HepG2 (cell line): ENCODE data around the gene NAALAD2. TPM values are rescaled to one million over a fixed set of nuclear protein-coding genes. Genes with fewer than 3 reads are reported as not detected.
"Not testable (repeated sequence)": the region's sequence is repeated elsewhere in the genome, so short reads cannot be mapped to it uniquely, and the experiment has no call there.

ENCODE experiments used
- ATAC-seq: fragments of 200-7000 bp; cut with Tn5 transposase; 3 replicates; pipeline ENCODE4 v1.9.1; 2020; ENCODE audit warnings: mild to moderate bottlenecking, moderate library complexity
- BruUV-seq: library from RNA; stranded (reverse); fragments of 400-500 nt; replicated peaks from 2 replicates; lab custom pipeline; 2021; lab: Mats Ljungman, UMichigan
- CTCF ChIA-PET: fragments of 300-600 bp; formaldehyde crosslinking; extraction: SDS; loops from one replicate; lab custom pipeline; 2021; ENCODE audit warnings: low total read pairs, inconsistent platforms, low intra/inter-chr PET ratio; lab: Yijun Ruan, JAX
- POLR2A ChIA-PET: fragments of 350-600 bp; sonication (Branson Sonifier 250); formaldehyde crosslinking; loops from one replicate; lab custom pipeline; 2020; ENCODE audit warnings: antibody characterized with exemption, inconsistent platforms; lab: Yijun Ruan, JAX
- DNase-seq: peaks from one replicate; pipeline ENCODE4 v3.0.0-alpha.2; 2015; ENCODE audit warnings: low spot score
- FAIRE-seq: peaks from 3 replicates; lab custom pipeline; 2011; peaks lifted over from hg19 to GRCh38; lab: Jason Lieb, UNC
- H2AFZ ChIP-seq: one replicate; pipeline ENCODE4 v1.6.1; 2011; ENCODE audit warnings: low read length, inconsistent platforms
- H3K27ac ChIP-seq: fragments of 300-600 bp; 3 replicates; pipeline ENCODE4 v1.8.0; 2011; ENCODE audit warnings: mixed run types, mild to moderate bottlenecking, mixed read lengths, low read length, inconsistent platforms; ENCODE audit not compliant: insufficient read depth; ENCODE audit errors: extremely low read length
- H3K27me3 ChIP-seq, 2 experiments: fragments of 200-600 bp in 1 of 2; 2 replicates in 1 of 2; 3 replicates in 1 of 2; pipeline versions ENCODE4 v1.6.0 to v1.8.0; 2011; ENCODE audit warnings: low read length in 2 of 2, mild to moderate bottlenecking in 2 of 2, moderate library complexity in 2 of 2, inconsistent platforms in 1 of 2; ENCODE audit not compliant: insufficient read depth in 2 of 2, control insufficient read depth in 1 of 2
- H3K36me3 ChIP-seq, 2 experiments: fragments of 200-600 bp in 1 of 2; replicated peaks in 1 of 2; 2 replicates in 1 of 2; 3 replicates in 1 of 2; pipeline versions ENCODE4 v1.5.1 to v1.8.0; 2011; ENCODE audit warnings: low read length in 2 of 2, inconsistent platforms in 1 of 2; ENCODE audit not compliant: insufficient read depth in 2 of 2, control insufficient read depth in 1 of 2
- H3K4me1 ChIP-seq: 2 replicates; pipeline ENCODE4 v1.5.1; 2012; ENCODE audit warnings: low read length, inconsistent platforms; ENCODE audit not compliant: insufficient read depth
- H3K4me2 ChIP-seq: 2 replicates; pipeline ENCODE4 v1.6.0; 2011; ENCODE audit warnings: low read depth, low read length, inconsistent platforms
- H3K4me3 ChIP-seq, 3 experiments: fragments of 200-600 bp in 1 of 3; sonication (generic), shearing (Covaris generic) in 1 of 3; replicated peaks in 1 of 3; 2 replicates each; pipeline ENCODE4 v1.5.1; 2011 to 2016; ENCODE audit warnings: low read length in 3 of 3, inconsistent platforms in 2 of 3, low read depth in 2 of 3, mild to moderate bottlenecking in 2 of 3, control low read depth in 1 of 3, mixed read lengths in 1 of 3; ENCODE audit not compliant: insufficient read depth in 1 of 3
- H3K79me2 ChIP-seq: one replicate; pipeline ENCODE4 v1.6.1; 2011; ENCODE audit warnings: low read length, inconsistent platforms; ENCODE audit not compliant: insufficient read depth
- H3K9ac ChIP-seq: 2 replicates; pipeline ENCODE4 v1.6.0; 2011; ENCODE audit warnings: mild to moderate bottlenecking, low read depth, low read length, inconsistent platforms; ENCODE audit not compliant: insufficient read depth
- H3K9me3 ChIP-seq: 2 replicates; pipeline ENCODE4 v1.5.1; 2012; ENCODE audit warnings: mild to moderate bottlenecking, low read length
- H4K20me1 ChIP-seq: 2 replicates; pipeline ENCODE4 v1.6.0; 2011; ENCODE audit warnings: inconsistent platforms, mild to moderate bottlenecking, low read length, moderate library complexity; ENCODE audit not compliant: insufficient read depth
- AKAP8 ChIP-seq: sonication (generic); formaldehyde crosslinking; IDR thresholded peaks from 2 replicates; pipeline ENCODE4 v1.5.1; 2020; ENCODE audit warnings: mild to moderate bottlenecking, missing genetic modification reagents
- CTCF ChIP-seq: sonication (generic); formaldehyde crosslinking; IDR thresholded peaks from 2 replicates; pipeline ENCODE4 v1.5.0; 2020; ENCODE audit warnings: mild to moderate bottlenecking, missing genetic modification reagents, moderate library complexity
- FOXC1 ChIP-seq: sonication (generic); formaldehyde crosslinking; IDR thresholded peaks from 2 replicates; pipeline ENCODE4 v1.8.0; 2022; ENCODE audit warnings: mild to moderate bottlenecking, missing genetic modification reagents, borderline replicate concordance
- HDAC1 ChIP-seq: sonication (generic); formaldehyde crosslinking; IDR thresholded peaks from 2 replicates; pipeline ENCODE4 v1.5.1; 2020; ENCODE audit warnings: mild to moderate bottlenecking, missing genetic modification reagents
- HNF1A ChIP-seq, 2 experiments: sonication (generic) in 1 of 2; formaldehyde crosslinking in 1 of 2; IDR thresholded peaks; 2 replicates each; pipeline versions ENCODE4 v1.4.0 to v1.6.1; 2016 to 2020; ENCODE audit warnings: borderline replicate concordance in 1 of 2, low read depth in 1 of 2, mild to moderate bottlenecking in 1 of 2, missing genetic modification reagents in 1 of 2
- KLF12 ChIP-seq: sonication (generic); formaldehyde crosslinking; IDR thresholded peaks from 2 replicates; pipeline ENCODE4 v1.4.0; 2020; ENCODE audit warnings: missing genetic modification reagents, borderline replicate concordance
- LCORL ChIP-seq, 2 experiments: fragments of 450-650 bp in 1 of 2; sonication (generic) in 1 of 2; formaldehyde crosslinking in 1 of 2; IDR thresholded peaks; 2 replicates each; pipeline versions ENCODE4 v1.5.0 to v1.6.1; 2017 to 2020; ENCODE audit warnings: antibody characterized with exemption in 1 of 2, missing genetic modification reagents in 1 of 2
- NRL ChIP-seq: sonication (generic); formaldehyde crosslinking; IDR thresholded peaks from 2 replicates; pipeline ENCODE4 v1.5.0; 2020; ENCODE audit warnings: missing genetic modification reagents, mild to moderate bottlenecking, moderate library complexity, borderline replicate concordance
- ONECUT2 ChIP-seq: sonication (generic); formaldehyde crosslinking; IDR thresholded peaks from 2 replicates; pipeline ENCODE4 v1.4.0; 2020; ENCODE audit warnings: missing genetic modification reagents
- PATZ1 ChIP-seq: sonication (generic); formaldehyde crosslinking; IDR thresholded peaks from 2 replicates; pipeline ENCODE4 v1.4.0; 2020; ENCODE audit warnings: missing genetic modification reagents
- ZNF460 ChIP-seq: sonication (generic); formaldehyde crosslinking; IDR thresholded peaks from 2 replicates; pipeline ENCODE4 v1.5.1; 2020; ENCODE audit warnings: missing genetic modification reagents, mild to moderate bottlenecking, borderline replicate concordance
- ZNF484 ChIP-seq: sonication (generic); formaldehyde crosslinking; IDR thresholded peaks from 2 replicates; pipeline ENCODE4 v1.5.1; 2020; ENCODE audit warnings: mild to moderate bottlenecking, low read depth, missing genetic modification reagents, borderline replicate concordance
- ZNF607 ChIP-seq: sonication (generic); formaldehyde crosslinking; IDR thresholded peaks from 2 replicates; pipeline ENCODE4 v1.5.1; 2020; ENCODE audit warnings: missing genetic modification reagents, mild to moderate bottlenecking, borderline replicate concordance
- ZNF7 ChIP-seq: IDR thresholded peaks from 2 replicates; pipeline ENCODE4 v1.6.1; 2016; ENCODE audit warnings: missing biosample characterization, missing genetic modification reagents
- WGBS: methylation state at CpG from one replicate; pipeline ENCODE4 v1.1.6; 2017; ENCODE audit warnings: low lambda C conversion rate; 5-methylcytosine and 5-hydroxymethylcytosine counted together
- in situ Hi-C: cut with HindIII; loops from 2 replicates; pipeline ENCODE4 v1.10.0; 2017; ENCODE audit warnings: low pct_unique_long_range_greater_than_20kb; ENCODE audit not compliant: extremely low pct_ligation_motif_present
- intact Hi-C: fragments of 100-400 bp; cut with micrococcal nuclease; formaldehyde crosslinking; loops from one replicate; pipeline ENCODE4 v1.10.0; 2022; ENCODE audit not compliant: unreplicated experiment
- polyA plus RNA-seq, 8 experiments: library from polyadenylated mRNA; depleted of rRNA in 3 of 8; stranded (reverse) in 7 of 8; unstranded in 1 of 8; fragments of >200 nt; fragmentation: Illumina TruSeq in 4 of 8; extraction: Trizol in 4 of 8; gene quantifications; 2 replicates each; pipeline versions ENCODE4 v1.2.1 to v1.2.3, GENCODE V29; 2011 to 2016; ENCODE audit warnings: low read depth in 4 of 8, missing spikeins in 1 of 8, mixed read lengths in 1 of 8; ENCODE audit not compliant: insufficient read depth in 1 of 8
- total RNA-seq, 5 experiments: library from RNA; depleted of rRNA; stranded (reverse); fragments of >200 nt; fragmentation: Illumina TruSeq; extraction: Trizol; gene quantifications; 2 replicates each; pipeline ENCODE4 v1.2.3, GENCODE V29; 2016; ENCODE audit warnings: low read depth in 1 of 5

NAALAD2 gene
- total and polyA plus RNA-seq, 2 of the 13 experiments (the other 11 are each of a cell fraction or from before 2014, with no cell fraction given) = 8.0 to 8.9 TPM

- no peak for TF ChIP-seq ZNF607 (CRISPR knock-in tag)
- TF ChIP-seq AKAP8 = no peak
- 0 out of 2 replicates have a peak, but pooled peaks have one; percentile 9 for TF ChIP-seq CTCF (CRISPR knock-in tag)
- TF ChIP-seq HDAC1 (CRISPR knock-in tag) = peak; percentile 64
- TF ChIP-seq ZNF7 (CRISPR knock-in tag) = no peak
- no peak for TF ChIP-seq KLF12 (CRISPR knock-in tag)
- no peak for TF ChIP-seq LCORL (IDR thresholded peaks at IDR 0.05)
- TF ChIP-seq LCORL (CRISPR knock-in tag; IDR thresholded peaks at IDR 0.05) = 0 out of 2 replicates have a peak, but pooled peaks have one; percentile 46
- TF ChIP-seq ZNF460 (CRISPR knock-in tag) = no peak
- 0 out of 2 replicates have a peak, but pooled peaks have one; percentile 23 for TF ChIP-seq PATZ1 (CRISPR knock-in tag)
- TF ChIP-seq FOXC1 = 0 out of 2 replicates have a peak, but pooled peaks have one; percentile 51
- no peak for TF ChIP-seq ONECUT2 (CRISPR knock-in tag)
- no peak for TF ChIP-seq NRL (CRISPR knock-in tag)
- TF ChIP-seq ZNF484 = no peak
- no peak for TF ChIP-seq HNF1A (IDR thresholded peaks at IDR 0.05; ENCODE audit: low read depth)
- TF ChIP-seq HNF1A (CRISPR knock-in tag; IDR thresholded peaks at IDR 0.05; ENCODE audit: borderline replicate concordance) = no peak
Observed at GRCh38 chr11:90134478-90135003, at the start of gene NAALAD2 (continued).

GRCh38 chr11:90085650-90086049 lies 48.8 kb upstream of the NAALAD2 start, which contains the start of gene UBTFL1:
TSS of gene UBTFL1 (plus strand) at chr11:90085950. CDS start at chr11:90085950, 0 bp downstream.
- H3K4me1 ChIP-seq, H2AFZ ChIP-seq, POLR2A ChIA-PET, DNase-seq, H3K9ac ChIP-seq, CTCF ChIA-PET, H3K9me3 ChIP-seq, H3K27ac ChIP-seq, H3K27me3 ChIP-seq, H3K79me2 ChIP-seq, ATAC-seq, H3K4me3 ChIP-seq, H3K4me2 ChIP-seq, H3K36me3 ChIP-seq, intact Hi-C loops, BruUV-seq, in situ Hi-C loops, FAIRE-seq, H4K20me1 ChIP-seq: not testable (repeated sequence)
- WGBS = 40% methylated on average over 1 of the region's 3 CpGs
